CD14-positive monocyte (primary cell): ENCODE measurements around the gene IL9. TPM values are rescaled to one million over a fixed set of nuclear protein-coding genes. Genes with fewer than 3 reads are reported as not detected.

Experiments used
- DNase-seq, 3 donors: peaks; one replicate each; pipeline ENCODE4 v3.0.0-alpha.2; 2011 to 2022
- H2AFZ ChIP-seq: 2 replicates; pipeline ENCODE4 v1.6.0; 2012; ENCODE audit warnings: mild to moderate bottlenecking, low read depth, low read length, inconsistent platforms; ENCODE audit not compliant: insufficient read depth, poor library complexity, severe bottlenecking
- H3K27ac ChIP-seq, 2 donors: 1 replicate in 1 of 2; 2 replicates in 1 of 2; pipeline ENCODE4 v1.5.1; 2012 to 2013; ENCODE audit warnings: low read length in 2 of 2, control low read depth in 1 of 2, inconsistent platforms in 1 of 2, low read depth in 1 of 2, mild to moderate bottlenecking in 1 of 2
- H3K27me3 ChIP-seq, 2 donors: one replicate each; pipeline versions ENCODE4 v1.6.0 to v1.6.1; 2011 to 2013; ENCODE audit warnings: low read length in 2 of 2; ENCODE audit not compliant: control insufficient read depth in 2 of 2, insufficient read depth in 2 of 2
- H3K36me3 ChIP-seq, 2 donors: replicated peaks in 1 of 2; 1 replicate in 1 of 2; 2 replicates in 1 of 2; pipeline versions ENCODE4 v1.5.1 to v1.6.1; 2012 to 2013; ENCODE audit warnings: low read length in 2 of 2, control low read depth in 1 of 2, inconsistent platforms in 1 of 2, mild to moderate bottlenecking in 1 of 2; ENCODE audit not compliant: insufficient read depth in 2 of 2, control insufficient read depth in 1 of 2
- H3K4me1 ChIP-seq, 2 donors: 1 replicate in 1 of 2; 2 replicates in 1 of 2; pipeline versions ENCODE4 v1.5.1 to v1.6.1; 2012 to 2013; ENCODE audit warnings: low read length in 2 of 2, control low read depth in 1 of 2, inconsistent platforms in 1 of 2, mild to moderate bottlenecking in 1 of 2, moderate library complexity in 1 of 2; ENCODE audit not compliant: insufficient read depth in 2 of 2, control insufficient read depth in 1 of 2
- H3K4me2 ChIP-seq: replicated peaks from 2 replicates; pipeline ENCODE3; 2012; ENCODE audit warnings: low read length, moderate library complexity, mild to moderate bottlenecking; ENCODE audit not compliant: poor library complexity, severe bottlenecking; ENCODE audit errors: extremely low read depth
- H3K4me3 ChIP-seq, 3 experiments: fragments of 200-600 bp in 1 of 3; sonication (generic) in 1 of 3; replicated peaks in 1 of 3; 1 replicate in 2 of 3; 2 replicates in 1 of 3; pipeline ENCODE4 v1.5.1; 2011 to 2013; ENCODE audit warnings: low read length in 3 of 3, mild to moderate bottlenecking in 3 of 3, control low read depth in 2 of 3, low read depth in 2 of 3, inconsistent platforms in 1 of 3, moderate library complexity in 1 of 3
- H3K79me2 ChIP-seq: 2 replicates; pipeline ENCODE4 v1.6.0; 2012; ENCODE audit warnings: mild to moderate bottlenecking, control low read depth, inconsistent platforms, low read length, moderate library complexity; ENCODE audit not compliant: insufficient read depth
- H3K9ac ChIP-seq: 2 replicates; pipeline ENCODE4 v1.6.0; 2017; ENCODE audit warnings: low read length, mild to moderate bottlenecking; ENCODE audit not compliant: insufficient read depth, poor library complexity, severe bottlenecking
- H3K9me3 ChIP-seq, 2 donors: replicated peaks in 1 of 2; 1 replicate in 1 of 2; 2 replicates in 1 of 2; pipeline versions ENCODE4 v1.5.1 to v1.6.1; 2012 to 2013; ENCODE audit warnings: low read length in 2 of 2, control low read depth in 1 of 2; ENCODE audit not compliant: control insufficient read depth in 1 of 2, insufficient read depth in 1 of 2
- H4K20me1 ChIP-seq: 2 replicates; pipeline ENCODE4 v1.6.0; 2012; ENCODE audit warnings: mild to moderate bottlenecking, low read length, control low read depth, moderate library complexity; ENCODE audit not compliant: insufficient read depth
- H3K27ac Mint-ChIP-seq, 7 donors: one replicate each; pipeline ENCODE4 v1.8.0; 2020; ENCODE audit warnings: mild to moderate bottlenecking in 7 of 7, mixed read lengths in 7 of 7, moderate library complexity in 6 of 7, inconsistent platforms in 2 of 7
- H3K27me3 Mint-ChIP-seq, 3 donors: one replicate each; pipeline ENCODE4 v1.8.0; 2021 to 2022; ENCODE audit warnings: low read depth in 3 of 3, mild to moderate bottlenecking in 3 of 3, mixed read lengths in 3 of 3, moderate library complexity in 3 of 3, inconsistent platforms in 1 of 3
- H3K36me3 Mint-ChIP-seq, 2 donors: one replicate each; pipeline ENCODE4 v1.8.0; 2020; ENCODE audit warnings: mixed read lengths in 2 of 2, inconsistent platforms in 1 of 2, mild to moderate bottlenecking in 1 of 2
- H3K4me1 Mint-ChIP-seq: one replicate; pipeline ENCODE4 v1.8.0; 2020; ENCODE audit warnings: mild to moderate bottlenecking, mixed read lengths
- H3K4me3 Mint-ChIP-seq, 2 donors: one replicate each; pipeline ENCODE4 v1.8.0; 2020; ENCODE audit warnings: mild to moderate bottlenecking in 2 of 2, mixed read lengths in 2 of 2, moderate library complexity in 1 of 2
- H3K9me3 Mint-ChIP-seq, 7 donors: one replicate each; pipeline ENCODE4 v1.8.0; 2020 to 2022; ENCODE audit warnings: mixed read lengths in 7 of 7, mild to moderate bottlenecking in 6 of 7, moderate library complexity in 6 of 7, inconsistent platforms in 2 of 7
- CTCF ChIP-seq: fragments of 200-600 bp; IDR thresholded peaks from one replicate; pipeline ENCODE4 v1.8.0; 2022; ENCODE audit warnings: antibody characterized with exemption, mild to moderate bottlenecking
- WGBS: methylation state at CpG from one replicate; pipeline ENCODE4 v1.1.5; 2013; ENCODE audit warnings: missing lambda C conversion rate; ENCODE audit not compliant: insufficient coverage; 5-methylcytosine and 5-hydroxymethylcytosine counted together
- intact Hi-C, 2 donors: fragments of 100-400 bp; cut with micrococcal nuclease; formaldehyde crosslinking; loops; one replicate each; pipeline versions ENCODE4 v1.15.0 to v1.15.1; 2023
- polyA plus RNA-seq, 3 donors: library from polyadenylated mRNA; depleted of rRNA in 1 of 3; unstranded in 2 of 3; stranded (reverse) in 1 of 3; fragments of 300-500 nt in 2 of 3; fragments of >200 nt in 1 of 3; fragmentation: Illumina TruSeq in 2 of 3; gene quantifications; 1 replicate in 2 of 3; 2 replicates in 1 of 3; pipeline ENCODE4 v1.2.3, GENCODE V29; 2012 to 2021

IL9 gene
- polyA plus RNA-seq, 3 donors, result not detected

GRCh38 chr5:135891791-135892190 is 3.9 kb downstream of the IL9 start:
- no peak overlapping the region for H3K9ac ChIP-seq
- H3K27me3 Mint-ChIP-seq, result peaks cover 23 to 32% (median 28%) of the 10 kb centered on the region in 3 donors
- H3K4me1 Mint-ChIP-seq, result peaks cover 3% of the 10 kb centered on the region
- intact Hi-C loops, result no loop called here
- H3K4me2 ChIP-seq, result no peak overlapping the region
- no peak for DNase-seq
- no peaks in the 10 kb centered on the region for H4K20me1 ChIP-seq
- no peak overlapping the region for H3K27ac Mint-ChIP-seq
- H3K36me3 Mint-ChIP-seq, result no peaks in the 10 kb centered on the region
- no peak overlapping the region for H3K27ac ChIP-seq
- no peaks in the 10 kb centered on the region for H3K9me3 ChIP-seq
- H3K79me2 ChIP-seq, result no peaks in the 10 kb centered on the region
- no peaks in the 10 kb centered on the region for H3K9me3 Mint-ChIP-seq
- no peaks in the 10 kb centered on the region for H3K36me3 ChIP-seq
- no peak overlapping the region for H3K4me3 ChIP-seq
- H3K4me3 Mint-ChIP-seq, result no peak overlapping the region
- no peak overlapping the region for H2AFZ ChIP-seq
- peaks cover 12 to 17% of the 10 kb centered on the region in 2 donors for H3K27me3 ChIP-seq
- no peak for TF ChIP-seq CTCF
- H3K4me1 ChIP-seq, result no peaks in the 10 kb centered on the region

GRCh38 chr5:135891268-135891667 is 4.4 kb downstream of the IL9 start:
- H3K9ac ChIP-seq, result no peak overlapping the region
- no peak overlapping the region for H3K27ac Mint-ChIP-seq
- H3K4me1 Mint-ChIP-seq, result peaks cover 3% of the 10 kb centered on the region
- no peaks in the 10 kb centered on the region for H3K9me3 Mint-ChIP-seq
- H3K4me3 Mint-ChIP-seq, result no peak overlapping the region
- WGBS, result no CpG with 5 or more reads among the region's 2 CpGs
- no peak overlapping the region for H3K4me2 ChIP-seq
- no peaks in the 10 kb centered on the region for H3K36me3 Mint-ChIP-seq
- no peak for DNase-seq
- H3K27me3 Mint-ChIP-seq, result peaks cover 21 to 32% (median 23%) of the 10 kb centered on the region in 3 donors
- intact Hi-C loops, result no loop called here
- H2AFZ ChIP-seq, result no peak overlapping the region
- no peak overlapping the region for H3K27ac ChIP-seq
- no peak for TF ChIP-seq CTCF
- H3K27me3 ChIP-seq, result peaks cover 11 to 18% of the 10 kb centered on the region in 2 donors
- H3K36me3 ChIP-seq, result no peaks in the 10 kb centered on the region
- no peaks in the 10 kb centered on the region for H3K4me1 ChIP-seq
- no peaks in the 10 kb centered on the region for H4K20me1 ChIP-seq
- H3K9me3 ChIP-seq, result no peaks in the 10 kb centered on the region
- H3K79me2 ChIP-seq, result no peaks in the 10 kb centered on the region
- no peak overlapping the region for H3K4me3 ChIP-seq
